ENCODE results near the gene GPX6.
"Not testable (repeated sequence)": the region's sequence is repeated elsewhere in the genome, so short reads cannot be mapped to it uniquely, and the experiment has no call there.

The GPX6 gene

DNA sequence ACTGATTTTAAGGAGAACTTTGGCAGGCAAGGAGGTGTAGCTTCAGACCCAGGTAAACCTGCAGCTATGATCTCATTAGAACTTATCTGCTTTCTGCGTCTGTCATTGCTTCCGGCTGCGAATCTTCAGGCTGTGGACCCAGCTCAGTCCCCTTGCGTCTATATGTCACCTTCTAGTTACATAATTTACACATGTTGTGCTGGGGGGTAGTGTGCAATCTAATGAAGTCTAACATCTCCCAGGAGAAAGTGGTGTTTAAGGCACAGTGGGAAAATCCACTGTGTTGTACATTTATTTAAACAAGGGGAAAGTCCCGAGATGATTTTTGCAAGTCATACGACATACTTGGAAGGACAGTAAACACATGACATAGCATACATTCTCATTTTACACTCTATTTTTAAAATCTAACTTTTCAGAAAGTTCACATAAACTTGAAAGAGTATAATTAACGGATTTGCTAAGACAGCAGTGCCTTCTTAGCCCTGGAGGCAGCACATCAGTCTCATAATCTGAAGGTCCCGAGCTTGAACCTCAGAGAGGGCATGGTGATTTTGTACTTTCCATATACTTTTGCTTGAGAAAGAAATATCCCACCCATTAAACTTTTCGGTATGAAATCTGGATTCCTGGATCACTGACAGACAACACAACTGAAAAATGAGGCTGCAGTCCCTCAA, 35.2 kb downstream of the GPX6 start:
- no peak for DNase-seq

DNA sequence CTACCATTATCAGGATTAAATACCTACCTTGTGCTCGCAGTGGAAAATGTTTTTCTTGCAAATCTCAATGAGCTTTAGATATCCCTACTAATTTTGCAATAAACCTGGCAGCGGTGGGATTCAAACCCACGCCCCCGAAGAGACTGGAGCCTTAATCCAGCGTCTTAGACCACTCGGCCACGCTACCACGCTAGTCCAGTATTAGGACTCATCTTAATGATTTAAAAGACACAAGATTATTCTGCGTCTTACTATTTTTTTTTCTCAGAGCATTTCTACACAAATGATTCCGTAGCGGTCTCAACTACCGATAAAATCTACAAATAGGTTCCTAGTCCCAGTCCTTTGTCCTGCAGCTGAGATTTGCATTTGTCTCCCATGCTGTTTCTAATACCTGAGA, 37.1 kb downstream of the GPX6 start:
- DNase-seq, result no peak

DNA sequence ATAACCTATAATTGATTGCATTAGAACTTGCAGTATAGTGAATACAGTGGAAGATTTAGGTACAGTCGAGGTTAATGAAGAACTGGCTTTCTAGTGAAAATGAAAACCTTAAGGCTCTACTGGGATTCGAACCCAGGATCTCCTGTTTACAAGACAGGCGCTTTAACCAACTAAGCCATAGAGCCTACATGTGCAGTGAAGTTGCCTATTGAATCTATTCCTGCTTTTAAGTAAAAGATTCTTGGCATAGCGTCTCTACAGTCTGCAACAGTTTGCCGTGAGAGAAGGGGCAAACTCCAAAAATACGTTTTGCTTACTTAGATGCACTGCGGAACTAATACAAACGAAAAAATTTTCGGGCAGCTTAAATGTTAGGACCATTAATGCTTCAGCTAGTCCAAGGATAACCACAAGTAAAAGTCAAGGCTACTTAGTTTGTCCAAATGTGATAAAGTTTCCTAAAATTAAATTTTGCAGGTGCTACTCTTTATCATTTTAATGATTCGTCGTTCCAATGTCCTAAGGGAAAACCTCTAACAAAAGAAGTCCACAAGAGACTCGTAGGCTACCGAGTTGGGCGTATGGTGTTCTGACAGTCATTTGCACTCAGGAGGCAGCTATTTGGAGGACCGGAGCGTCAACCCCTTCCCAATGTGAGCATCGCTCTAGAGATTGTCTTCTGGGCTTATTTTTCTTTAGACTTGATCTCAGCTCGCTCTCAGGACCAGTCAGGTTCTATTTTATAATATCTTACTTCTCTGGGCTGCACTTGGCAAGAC, 41.0 kb downstream of the GPX6 start:
- peak; percentile 70 for DNase-seq

DNA sequence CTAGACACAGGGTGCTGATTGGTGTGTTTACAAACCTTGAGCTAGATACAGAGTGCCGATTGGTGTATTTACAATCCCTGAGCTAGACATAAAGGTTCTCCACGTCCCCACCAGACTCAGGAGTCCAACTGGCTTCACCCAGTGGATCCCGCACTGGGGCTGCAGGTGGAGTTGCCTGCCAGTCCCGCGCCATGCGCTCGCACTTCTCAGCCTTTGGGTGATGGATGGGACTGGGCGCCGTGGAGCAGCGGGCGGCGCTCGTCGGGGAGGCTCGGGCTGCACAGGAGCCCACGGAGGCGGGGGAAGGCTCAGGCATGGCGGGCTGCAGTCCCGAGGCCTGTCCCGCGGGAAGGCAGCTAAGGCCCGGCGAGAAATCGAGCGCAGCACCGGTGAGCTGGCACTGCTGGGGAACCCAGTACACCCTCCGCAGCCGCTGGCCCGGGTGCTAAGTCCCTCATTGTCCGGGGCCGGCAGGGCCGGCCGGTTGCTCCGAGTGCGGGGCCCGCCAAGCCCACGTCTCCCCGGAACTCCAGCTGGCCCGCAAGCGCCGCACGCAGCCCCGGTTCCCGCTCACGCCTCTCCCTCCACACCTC, 46.3 kb downstream of the GPX6 start:
- DNase-seq, result not testable (repeated sequence)

DNA sequence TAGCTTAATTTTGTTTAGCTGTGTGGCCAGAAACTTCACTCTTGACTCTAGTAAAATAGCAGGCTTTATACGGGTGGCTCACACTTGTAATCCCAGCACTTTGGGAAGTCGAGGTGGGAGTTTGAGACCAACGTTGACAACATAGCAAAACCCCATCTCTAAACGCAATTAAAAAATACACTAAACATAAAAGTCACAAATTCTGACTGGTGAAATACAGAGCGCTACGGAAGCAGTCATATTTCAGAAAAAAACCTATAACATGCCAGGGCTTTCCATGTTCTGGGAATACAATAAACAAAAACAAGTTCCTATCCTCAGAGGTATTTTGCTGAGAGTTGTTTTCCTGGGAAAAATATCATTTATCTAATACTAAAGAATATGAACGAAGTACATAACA, 47.5 kb downstream of the GPX6 start:
- no peak for DNase-seq

DNA sequence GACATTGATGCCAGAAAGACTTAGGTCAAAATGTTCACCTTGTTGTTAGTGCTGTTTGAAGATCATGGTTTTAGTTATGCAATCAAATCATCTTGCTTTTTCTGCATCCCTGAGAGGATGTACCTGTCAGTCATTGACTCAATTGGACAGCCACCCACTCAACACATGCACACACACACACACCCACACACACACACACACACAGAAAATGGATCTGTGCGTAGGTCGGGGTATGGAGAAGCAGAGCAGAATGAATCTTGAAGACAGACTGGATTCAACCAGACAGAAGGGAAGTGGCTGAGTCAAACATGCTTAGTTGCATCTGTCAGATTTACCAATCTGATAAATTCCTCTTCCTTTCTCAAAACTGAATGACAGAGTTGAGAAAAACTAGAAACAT, 53.2 kb downstream of the GPX6 start:
- DNase-seq, result no peak

DNA sequence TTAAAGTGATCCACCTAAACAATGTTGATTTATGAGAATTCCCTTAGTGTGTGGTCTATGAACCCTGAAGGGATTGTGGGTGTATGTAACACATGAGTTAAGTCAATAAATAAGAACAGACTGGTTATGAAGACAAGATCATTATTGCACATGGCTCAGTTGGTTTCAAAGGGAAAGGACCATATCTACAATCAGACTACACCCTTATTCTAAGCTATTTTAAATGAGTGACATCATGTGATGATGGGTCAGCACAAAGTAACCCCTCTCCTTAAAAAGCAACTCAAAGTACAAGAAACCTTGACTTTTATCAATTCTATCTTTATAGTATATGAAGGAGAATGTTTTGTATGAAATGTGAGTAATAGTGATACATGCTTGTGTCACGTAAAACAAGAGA, 57.0 kb downstream of the GPX6 start:
- DNase-seq, result no peak

All from NCI-H1694 (cell line).